Subcutaneous adipose tissue (tissue), 4 donors: ENCODE measurements around the gene HS3ST5. TPM values are rescaled to one million over a fixed set of nuclear protein-coding genes. Genes with fewer than 3 reads are reported as not detected.

Experiments used
- CTCF ChIP-seq: fragments of 450-650 bp; IDR thresholded peaks from one replicate; pipeline ENCODE4 v1.5.1; 2016; ENCODE audit warnings: low read depth, mild to moderate bottlenecking, control low read depth, antibody characterized with exemption, moderate library complexity
- total RNA-seq, 4 donors: library from RNA; depleted of rRNA; stranded (reverse); fragments of >200 nt; gene quantifications; one replicate each; pipeline ENCODE4 v1.1.0, GENCODE V29; 2016

Gene HS3ST5
- total RNA-seq, 4 donors from 2014 or later = not detected

- no peak for TF ChIP-seq CTCF
These were observed 12.5 kb upstream of the HS3ST5 start for GRCh38 chr6:114355300-114355699.

GRCh38 chr6:114354482-114354881 lies 11.7 kb upstream of the HS3ST5 start:
- TF ChIP-seq CTCF = no peak

GRCh38 chr6:114346451-114346850 lies 3.6 kb upstream of the HS3ST5 start:
- TF ChIP-seq CTCF = no peak

- no peak for TF ChIP-seq CTCF
These were observed 2.1 kb upstream of the HS3ST5 start for GRCh38 chr6:114344971-114345275.

GRCh38 chr6:114344246-114344970 lies 1.6 kb upstream of the HS3ST5 start:
- no peak for TF ChIP-seq CTCF

GRCh38 chr6:114343782-114344144 lies 940 bp upstream of the HS3ST5 start:
- no peak for TF ChIP-seq CTCF

GRCh38 chr6:114342086-114342825 lies 567 bp downstream of the HS3ST5 start:
- TF ChIP-seq CTCF = no peak
